Osteocyte (in vitro differentiated cells): ENCODE results near the gene CTRB1. TPM values are rescaled to one million over a fixed set of nuclear protein-coding genes. Genes with fewer than 3 reads are reported as not detected.
"Not testable (repeated sequence)": the region's sequence is repeated elsewhere in the genome, so short reads cannot be mapped to it uniquely, and the experiment has no call there.

Experiments used
- DNase-seq: peaks from one replicate; pipeline ENCODE4 v3.0.0; 2021; ENCODE audit warnings: mixed read lengths; ENCODE audit not compliant: unreplicated experiment; ENCODE audit errors: extremely low spot score
- H3K27ac Mint-ChIP-seq: one replicate; pipeline ENCODE4 v1.8.0; 2021; ENCODE audit warnings: mild to moderate bottlenecking, mixed read lengths; ENCODE audit not compliant: unreplicated experiment
- H3K27me3 Mint-ChIP-seq: one replicate; pipeline ENCODE4 v1.8.0; 2021; ENCODE audit warnings: mixed read lengths; ENCODE audit not compliant: unreplicated experiment
- H3K36me3 Mint-ChIP-seq: one replicate; pipeline ENCODE4 v1.8.0; 2021; ENCODE audit warnings: mixed read lengths; ENCODE audit not compliant: unreplicated experiment
- H3K4me1 Mint-ChIP-seq: one replicate; pipeline ENCODE4 v1.8.0; 2021; ENCODE audit warnings: mixed read lengths; ENCODE audit not compliant: unreplicated experiment
- H3K4me3 Mint-ChIP-seq: one replicate; pipeline ENCODE4 v1.8.0; 2021; ENCODE audit warnings: mild to moderate bottlenecking, moderate library complexity, mixed read lengths; ENCODE audit not compliant: unreplicated experiment
- H3K9me3 Mint-ChIP-seq: one replicate; pipeline ENCODE4 v1.8.0; 2021; ENCODE audit warnings: mixed read lengths; ENCODE audit not compliant: unreplicated experiment
- total RNA-seq: library from RNA; stranded (reverse); gene quantifications from 2 replicates; pipeline ENCODE4 v1.2.1, GENCODE V29; 2021
- TF ChIP-seq, protein P1 (sequence below): fragments of 200-600 bp; sonication (generic); IDR thresholded peaks from 2 replicates; pipeline ENCODE4 v1.5.0; 2021; ENCODE audit warnings: antibody characterized with exemption, mild to moderate bottlenecking, moderate library complexity

Gene CTRB1
- total RNA-seq, 1 donor from 2014 or later, result not detected

DNA sequence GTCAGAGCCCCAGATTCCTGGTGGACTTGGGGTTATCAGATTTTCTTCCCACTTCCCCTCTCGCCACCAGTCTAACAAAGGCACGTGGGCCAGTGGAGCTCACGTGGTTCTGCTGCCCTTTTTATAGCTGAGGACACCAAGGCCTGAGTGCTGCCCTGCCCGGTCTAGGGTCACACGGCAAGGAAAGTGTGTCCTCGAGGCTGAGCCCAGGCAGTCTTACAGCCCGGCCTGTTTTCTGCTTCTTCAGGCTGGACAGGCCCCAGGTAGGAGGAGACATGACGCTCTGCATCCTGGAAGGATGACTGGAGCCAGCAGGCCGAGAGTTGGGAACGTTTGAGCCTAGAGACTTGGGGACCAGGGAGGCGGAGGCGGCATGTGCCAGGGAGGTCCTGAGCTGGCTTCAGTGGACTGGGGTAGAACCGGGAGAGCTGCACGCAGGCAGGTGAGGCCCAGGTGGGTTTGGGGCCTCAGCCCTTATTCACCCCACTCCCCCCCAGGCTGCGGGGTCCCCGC lies 3.5 kb downstream of the CTRB1 start:
- Mint-ChIP-seq H3K27ac (no peak overlapping the region), H3K36me3 (no peaks in the 10 kb centered on the region), H3K4me3 (no peak overlapping the region), H3K9me3 (no peaks in the 10 kb centered on the region), H3K27me3 (no peaks in the 10 kb centered on the region), H3K4me1 (peaks cover 15% of the 10 kb centered on the region)
- no peak for DNase-seq
- TF ChIP-seq, protein P1, sequence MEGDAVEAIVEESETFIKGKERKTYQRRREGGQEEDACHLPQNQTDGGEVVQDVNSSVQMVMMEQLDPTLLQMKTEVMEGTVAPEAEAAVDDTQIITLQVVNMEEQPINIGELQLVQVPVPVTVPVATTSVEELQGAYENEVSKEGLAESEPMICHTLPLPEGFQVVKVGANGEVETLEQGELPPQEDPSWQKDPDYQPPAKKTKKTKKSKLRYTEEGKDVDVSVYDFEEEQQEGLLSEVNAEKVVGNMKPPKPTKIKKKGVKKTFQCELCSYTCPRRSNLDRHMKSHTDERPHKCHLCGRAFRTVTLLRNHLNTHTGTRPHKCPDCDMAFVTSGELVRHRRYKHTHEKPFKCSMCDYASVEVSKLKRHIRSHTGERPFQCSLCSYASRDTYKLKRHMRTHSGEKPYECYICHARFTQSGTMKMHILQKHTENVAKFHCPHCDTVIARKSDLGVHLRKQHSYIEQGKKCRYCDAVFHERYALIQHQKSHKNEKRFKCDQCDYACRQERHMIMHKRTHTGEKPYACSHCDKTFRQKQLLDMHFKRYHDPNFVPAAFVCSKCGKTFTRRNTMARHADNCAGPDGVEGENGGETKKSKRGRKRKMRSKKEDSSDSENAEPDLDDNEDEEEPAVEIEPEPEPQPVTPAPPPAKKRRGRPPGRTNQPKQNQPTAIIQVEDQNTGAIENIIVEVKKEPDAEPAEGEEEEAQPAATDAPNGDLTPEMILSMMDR, result no peak

DNA sequence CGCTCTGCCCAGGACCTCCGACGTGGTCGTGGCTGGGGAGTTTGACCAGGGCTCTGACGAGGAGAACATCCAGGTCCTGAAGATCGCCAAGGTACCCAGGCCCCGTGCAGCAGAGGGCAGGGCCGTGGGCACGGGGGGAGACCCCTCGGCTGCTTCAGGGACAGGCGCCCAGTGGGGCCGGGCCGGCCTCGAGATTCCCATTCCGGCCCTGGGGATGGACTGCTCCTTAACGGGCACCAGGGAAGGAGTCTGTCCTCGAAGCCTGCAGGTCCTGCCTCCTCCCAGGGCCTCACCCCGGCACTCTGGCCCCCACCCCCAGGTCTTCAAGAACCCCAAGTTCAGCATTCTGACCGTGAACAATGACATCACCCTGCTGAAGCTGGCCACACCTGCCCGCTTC lies 4.3 kb downstream of the CTRB1 start:
- not testable (repeated sequence) for H3K9me3 Mint-ChIP-seq, DNase-seq, H3K4me3 Mint-ChIP-seq, H3K27ac Mint-ChIP-seq, H3K36me3 Mint-ChIP-seq, H3K27me3 Mint-ChIP-seq
- H3K4me1 Mint-ChIP-seq, result peaks cover 19% of the 10 kb centered on the region

DNA sequence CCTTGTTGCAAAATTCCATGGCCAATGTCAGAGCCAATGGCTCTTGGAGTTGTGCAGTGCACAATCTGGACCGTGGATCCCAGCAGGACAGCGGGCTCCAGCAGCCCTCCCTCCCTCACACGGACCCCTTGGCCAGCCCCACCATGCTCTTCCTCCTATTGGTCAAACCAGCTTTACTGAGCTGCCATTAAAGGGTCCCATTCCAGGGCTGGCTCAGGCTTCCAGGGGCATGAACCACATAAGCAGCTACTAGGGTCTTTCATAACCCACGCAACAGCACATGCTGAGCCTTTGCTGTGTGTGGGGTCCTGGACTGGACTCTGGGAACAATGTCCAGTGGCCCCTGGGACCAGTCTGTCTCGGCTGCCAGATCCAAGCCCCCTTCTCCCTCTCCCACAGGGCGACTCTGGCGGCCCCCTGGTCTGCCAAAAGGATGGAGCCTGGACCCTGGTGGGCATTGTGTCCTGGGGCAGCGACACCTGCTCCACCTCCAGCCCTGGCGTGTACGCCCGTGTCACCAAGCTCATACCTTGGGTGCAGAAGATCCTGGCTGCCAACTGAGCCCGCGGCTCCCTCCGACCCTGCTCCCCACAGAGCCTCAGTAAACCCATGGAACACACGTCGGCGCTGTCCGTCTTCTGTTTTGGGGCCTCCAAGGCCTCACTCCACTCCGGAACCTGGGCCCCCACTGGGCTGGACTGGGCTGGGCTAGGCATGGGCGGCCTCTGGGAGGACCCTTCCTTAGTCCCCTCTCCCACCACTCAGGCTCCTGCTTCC lies 5.7 kb downstream of the CTRB1 start:
- Mint-ChIP-seq H3K36me3 (peaks cover 6% of the 10 kb centered on the region), H3K9me3 (no peaks in the 10 kb centered on the region), H3K27ac (no peak overlapping the region), H3K4me1 (peaks cover 15% of the 10 kb centered on the region), H3K4me3 (no peak overlapping the region), H3K27me3 (no peaks in the 10 kb centered on the region)
- TF ChIP-seq, protein P1, result no peak
- no peak for DNase-seq

DNA sequence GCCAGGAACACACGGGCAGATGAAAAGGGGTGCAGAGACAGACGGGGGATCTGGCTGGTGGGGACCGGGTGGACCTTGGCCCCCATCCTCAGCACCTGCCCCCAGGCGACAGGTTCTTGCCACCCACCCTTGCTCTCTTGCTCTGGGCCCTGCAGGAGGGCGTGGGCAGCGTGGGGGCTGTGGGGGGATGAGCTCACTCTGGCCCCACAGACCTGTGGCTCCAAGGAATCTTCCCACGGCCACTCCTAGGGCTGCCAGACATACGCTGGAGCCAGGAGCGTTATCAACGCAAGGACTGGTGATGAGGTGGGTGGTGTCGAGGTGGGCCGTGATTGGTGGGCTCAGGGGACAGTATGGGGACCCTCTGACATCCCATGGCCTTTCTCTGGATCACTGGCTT lies 6.3 kb downstream of the CTRB1 start:
- H3K9me3 Mint-ChIP-seq, result no peaks in the 10 kb centered on the region
- no peak for DNase-seq
- no peak overlapping the region for H3K27ac Mint-ChIP-seq
- H3K36me3 Mint-ChIP-seq, result peaks cover 8% of the 10 kb centered on the region
- no peaks in the 10 kb centered on the region for H3K27me3 Mint-ChIP-seq
- TF ChIP-seq, protein P1, result no peak
- no peak overlapping the region for H3K4me3 Mint-ChIP-seq
- peaks cover 10% of the 10 kb centered on the region for H3K4me1 Mint-ChIP-seq

DNA sequence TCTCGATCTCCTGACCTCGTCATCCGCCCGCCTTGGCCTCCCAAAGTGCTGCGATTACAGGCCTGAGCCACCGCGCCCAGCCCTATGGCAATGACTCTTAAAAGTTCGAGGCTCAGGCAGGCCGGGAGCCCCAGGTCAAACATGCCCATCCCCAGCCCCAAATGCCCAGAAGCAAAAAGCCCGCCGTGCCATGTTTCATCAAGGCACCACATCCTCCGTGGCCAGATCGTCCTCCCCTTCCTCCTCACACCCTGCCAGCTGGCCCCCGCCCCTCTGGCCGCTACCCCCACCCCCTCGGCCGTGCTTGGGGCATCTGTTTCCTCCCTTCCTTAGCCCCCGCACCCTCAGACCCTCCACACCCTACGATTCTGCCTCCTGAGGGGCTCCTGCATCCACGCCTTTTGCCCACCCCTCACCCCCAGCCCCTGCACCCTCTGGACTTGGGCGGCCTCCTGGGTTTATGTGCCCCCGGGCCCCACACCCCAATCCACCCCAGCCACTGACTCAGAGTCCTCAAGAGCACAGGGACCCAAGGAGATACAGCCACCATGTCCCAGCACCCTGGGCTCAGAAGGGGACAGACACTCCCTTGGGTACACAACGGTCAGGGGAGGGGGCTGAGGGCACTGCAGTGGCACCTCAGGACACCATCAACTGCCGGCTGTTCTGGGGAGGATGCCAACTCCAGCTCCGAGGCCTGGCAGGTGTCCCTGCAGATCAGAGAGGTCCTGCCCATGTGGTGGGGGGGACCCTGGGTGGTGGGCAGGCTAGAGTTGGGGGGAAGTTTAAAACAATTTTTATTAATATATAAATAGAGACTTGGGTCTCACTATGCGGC lies 7.1 kb downstream of the CTRB1 start:
- H3K4me3 Mint-ChIP-seq, result no peak overlapping the region
- H3K27ac Mint-ChIP-seq, result no peak overlapping the region
- H3K36me3 Mint-ChIP-seq, result peaks cover 15% of the 10 kb centered on the region
- peaks cover 15% of the 10 kb centered on the region for H3K4me1 Mint-ChIP-seq
- TF ChIP-seq, protein P1, result no peak
- H3K9me3 Mint-ChIP-seq, result no peaks in the 10 kb centered on the region
- no peaks in the 10 kb centered on the region for H3K27me3 Mint-ChIP-seq
- DNase-seq, result no peak
